OCI-LY3 (cell line): ENCODE data around the gene SCGB1D1.

Experiments
- EZH2phosphoT487 ChIP-seq: fragments of 200-600 bp; shearing (Covaris generic); IDR thresholded peaks from 2 replicates; pipeline ENCODE4 v1.6.1; 2018; ENCODE audit warnings: antibody characterized with exemption, mixed run types, low read depth
- TF ChIP-seq, protein P1 (sequence below): fragments of 200-600, 300-600 bp; sonication (generic); IDR thresholded peaks from 2 replicates; pipeline ENCODE4 v1.5.1; 2014; ENCODE audit warnings: antibody characterized with exemption, low read length, low read depth

DNA sequence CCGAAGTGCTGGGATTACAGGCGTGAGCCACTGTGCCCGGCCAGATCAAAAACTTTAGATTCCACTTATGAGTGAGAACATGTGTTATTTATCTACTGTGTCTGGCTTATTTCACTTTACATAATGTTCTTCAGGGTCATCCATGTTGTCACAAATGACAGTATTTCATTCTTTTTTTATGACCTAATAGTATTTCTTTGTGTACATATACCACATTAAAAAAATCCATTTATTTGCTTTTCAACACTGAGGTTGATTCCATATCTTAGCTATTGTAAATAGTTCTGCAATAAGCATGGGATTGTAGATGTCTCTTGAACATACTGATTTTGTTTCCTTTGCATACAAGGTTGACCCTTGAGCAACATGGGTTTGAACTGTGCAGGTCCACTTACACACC lies 13.2 kb upstream of the SCGB1D1 start:
- TF ChIP-seq, protein P1, sequence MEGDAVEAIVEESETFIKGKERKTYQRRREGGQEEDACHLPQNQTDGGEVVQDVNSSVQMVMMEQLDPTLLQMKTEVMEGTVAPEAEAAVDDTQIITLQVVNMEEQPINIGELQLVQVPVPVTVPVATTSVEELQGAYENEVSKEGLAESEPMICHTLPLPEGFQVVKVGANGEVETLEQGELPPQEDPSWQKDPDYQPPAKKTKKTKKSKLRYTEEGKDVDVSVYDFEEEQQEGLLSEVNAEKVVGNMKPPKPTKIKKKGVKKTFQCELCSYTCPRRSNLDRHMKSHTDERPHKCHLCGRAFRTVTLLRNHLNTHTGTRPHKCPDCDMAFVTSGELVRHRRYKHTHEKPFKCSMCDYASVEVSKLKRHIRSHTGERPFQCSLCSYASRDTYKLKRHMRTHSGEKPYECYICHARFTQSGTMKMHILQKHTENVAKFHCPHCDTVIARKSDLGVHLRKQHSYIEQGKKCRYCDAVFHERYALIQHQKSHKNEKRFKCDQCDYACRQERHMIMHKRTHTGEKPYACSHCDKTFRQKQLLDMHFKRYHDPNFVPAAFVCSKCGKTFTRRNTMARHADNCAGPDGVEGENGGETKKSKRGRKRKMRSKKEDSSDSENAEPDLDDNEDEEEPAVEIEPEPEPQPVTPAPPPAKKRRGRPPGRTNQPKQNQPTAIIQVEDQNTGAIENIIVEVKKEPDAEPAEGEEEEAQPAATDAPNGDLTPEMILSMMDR: no peak
- TF ChIP-seq EZH2phosphoT487: no peak
